AG09309 (cell line): Measurements from ENCODE around the gene CDH16.

Experiments
- DNase-seq: peaks from one replicate; pipeline ENCODE4 v3.0.0-alpha.2; 2010; ENCODE audit warnings: low read depth
- H3K4me3 ChIP-seq: 2 replicates; pipeline ENCODE4 v1.5.1; 2011; ENCODE audit warnings: mild to moderate bottlenecking, low read depth, low read length, moderate library complexity; ENCODE audit not compliant: control insufficient read depth
- CTCF ChIP-seq: IDR thresholded peaks from 2 replicates; pipeline ENCODE4 v1.5.1; 2011; ENCODE audit warnings: mild to moderate bottlenecking, low read depth, low read length, inconsistent platforms; ENCODE audit not compliant: insufficient read depth, control insufficient read depth; ENCODE audit errors: missing control alignments

CDH16 gene, protein sequence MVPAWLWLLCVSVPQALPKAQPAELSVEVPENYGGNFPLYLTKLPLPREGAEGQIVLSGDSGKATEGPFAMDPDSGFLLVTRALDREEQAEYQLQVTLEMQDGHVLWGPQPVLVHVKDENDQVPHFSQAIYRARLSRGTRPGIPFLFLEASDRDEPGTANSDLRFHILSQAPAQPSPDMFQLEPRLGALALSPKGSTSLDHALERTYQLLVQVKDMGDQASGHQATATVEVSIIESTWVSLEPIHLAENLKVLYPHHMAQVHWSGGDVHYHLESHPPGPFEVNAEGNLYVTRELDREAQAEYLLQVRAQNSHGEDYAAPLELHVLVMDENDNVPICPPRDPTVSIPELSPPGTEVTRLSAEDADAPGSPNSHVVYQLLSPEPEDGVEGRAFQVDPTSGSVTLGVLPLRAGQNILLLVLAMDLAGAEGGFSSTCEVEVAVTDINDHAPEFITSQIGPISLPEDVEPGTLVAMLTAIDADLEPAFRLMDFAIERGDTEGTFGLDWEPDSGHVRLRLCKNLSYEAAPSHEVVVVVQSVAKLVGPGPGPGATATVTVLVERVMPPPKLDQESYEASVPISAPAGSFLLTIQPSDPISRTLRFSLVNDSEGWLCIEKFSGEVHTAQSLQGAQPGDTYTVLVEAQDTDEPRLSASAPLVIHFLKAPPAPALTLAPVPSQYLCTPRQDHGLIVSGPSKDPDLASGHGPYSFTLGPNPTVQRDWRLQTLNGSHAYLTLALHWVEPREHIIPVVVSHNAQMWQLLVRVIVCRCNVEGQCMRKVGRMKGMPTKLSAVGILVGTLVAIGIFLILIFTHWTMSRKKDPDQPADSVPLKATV

DNA sequence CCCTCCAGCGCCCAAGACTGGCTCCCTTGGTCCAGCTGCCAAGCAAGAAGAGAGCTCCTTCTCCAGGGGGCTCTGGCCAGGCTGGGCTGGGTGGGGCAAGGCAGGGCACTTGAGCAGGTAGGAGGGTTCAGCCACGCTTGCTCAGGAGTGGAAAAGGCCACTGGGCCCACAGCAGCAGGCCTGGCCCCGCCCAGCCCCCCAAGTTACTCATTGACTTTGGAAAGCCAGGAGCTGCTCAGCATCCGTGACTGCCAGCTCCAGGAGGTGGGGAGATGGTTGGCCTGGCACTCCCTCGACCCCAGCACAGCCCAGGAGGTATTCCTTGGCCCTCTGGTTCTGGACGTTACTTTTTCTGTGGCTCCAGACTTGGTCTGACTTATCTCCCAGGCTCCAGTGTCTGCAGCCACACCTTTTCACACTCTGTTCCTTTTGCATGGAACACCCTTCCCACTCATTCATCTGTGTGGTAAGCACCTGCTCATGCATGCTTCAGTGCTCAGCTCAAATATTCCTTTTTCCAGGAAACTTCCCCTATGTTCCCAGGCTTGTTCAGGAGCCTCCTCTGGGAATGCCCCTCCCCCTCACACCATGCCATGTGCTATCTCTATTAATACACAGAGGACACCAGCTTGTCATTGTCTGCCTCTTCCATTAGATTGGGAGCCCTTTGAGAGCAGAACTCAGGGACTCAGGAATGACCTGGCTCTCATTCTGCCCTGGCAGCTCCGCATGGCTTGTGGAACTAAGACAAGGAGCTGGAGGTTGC is at the start of gene CDH16:
CDH16 (minus strand) TSS at position 83 of the 766 bp plus-strand sequence. CDS start 820 bp downstream, outside the sequence.
- DNase-seq: no peak
- H3K4me3 ChIP-seq: no peak within 1 kb of the TSS
- no peak for TF ChIP-seq CTCF

- H3K4me3 ChIP-seq: no peak overlapping the region
- no peak for DNase-seq
- no peak for TF ChIP-seq CTCF
These were observed 45.4 kb upstream of the CDH16 start for GRCh38 chr16:66964049-66964448.

DNA sequence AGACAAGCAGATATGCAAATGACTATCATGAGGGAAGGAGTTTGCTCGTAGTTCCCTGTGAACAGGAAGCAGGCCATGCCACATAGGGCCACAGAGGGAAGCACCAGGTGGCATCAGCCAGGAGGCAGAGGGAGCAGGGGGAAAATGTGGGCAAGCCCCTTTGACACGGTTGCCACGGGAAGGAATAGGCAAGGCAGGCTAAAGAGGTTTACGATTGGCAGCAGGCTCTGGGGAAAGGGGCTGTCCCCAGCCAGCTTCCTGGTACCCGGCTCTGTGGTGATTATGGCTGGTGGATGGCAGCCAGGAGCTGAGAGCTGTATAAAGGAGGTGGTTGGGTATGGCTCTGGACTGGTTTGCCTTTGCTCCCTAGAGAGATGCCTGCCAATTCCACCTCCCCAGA is 43.2 kb upstream of the CDH16 start:
- DNase-seq: no peak
- no peak overlapping the region for H3K4me3 ChIP-seq

DNA sequence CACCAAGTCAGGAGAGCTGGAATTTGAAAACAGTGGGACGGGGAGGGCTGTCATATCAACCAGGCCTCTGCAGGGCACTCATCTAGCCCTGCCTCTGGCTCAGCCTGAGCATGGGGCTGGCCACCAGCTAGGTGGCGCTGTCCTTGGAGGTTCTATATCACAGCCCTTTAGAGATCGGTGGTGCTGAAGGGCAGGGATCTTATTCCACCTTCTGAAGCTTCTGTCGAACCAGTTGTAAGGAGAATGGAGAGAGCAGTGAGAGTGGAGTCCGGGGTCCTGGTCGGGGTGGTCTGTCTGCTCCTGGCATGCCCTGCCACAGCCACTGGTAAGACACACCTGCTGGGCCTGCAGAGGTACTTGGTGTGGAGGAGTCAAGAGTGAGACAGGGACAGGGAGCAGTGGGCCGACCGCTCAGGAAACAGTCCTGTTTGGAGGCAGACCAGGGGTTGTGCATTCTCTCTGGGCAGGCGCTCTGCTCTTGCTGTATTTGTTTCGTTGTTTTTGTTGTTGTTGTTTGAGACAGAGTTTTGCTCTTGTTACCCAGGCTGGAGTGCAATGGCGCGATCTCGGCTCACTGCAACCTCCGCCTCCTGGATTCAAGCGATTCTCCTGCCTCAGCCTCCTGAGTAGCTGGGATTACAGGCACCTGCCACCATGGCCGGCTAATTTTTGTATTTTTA is 42.5 kb upstream of the CDH16 start, which contains the start of gene CES3:
CES3 (plus strand) TSS at position 202 of the 680 bp plus-strand sequence; CDS start at position 244, 42 bp downstream.
- peak; percentile 89 for TF ChIP-seq CTCF
- H3K4me3 ChIP-seq: no peak within 1 kb of the TSS
- no peak for DNase-seq

More for the DNA sequence above, 43.2 kb upstream of the CDH16 start:
- TF ChIP-seq CTCF: no peak

GRCh38 chr16:66960270-66960669 is 41.6 kb upstream of the CDH16 start:
- TF ChIP-seq CTCF: no peak
- DNase-seq: no peak
- no peak overlapping the region for H3K4me3 ChIP-seq
